Lower leg skin (tissue), 3 donors: ENCODE data around the gene PTPRN2.

Experiments used
- CTCF ChIP-seq, 3 donors: fragments of 450-650 bp; IDR thresholded peaks; one replicate each; pipeline ENCODE4 v1.5.1; 2016; ENCODE audit warnings: antibody characterized with exemption in 3 of 3, mild to moderate bottlenecking in 3 of 3, moderate library complexity in 2 of 3
- POLR2A ChIP-seq, 2 donors: fragments of 450-650 bp; IDR thresholded peaks; one replicate each; pipeline ENCODE4 v1.6.1; 2016 to 2017; ENCODE audit warnings: antibody characterized with exemption in 2 of 2, mild to moderate bottlenecking in 1 of 2, moderate library complexity in 1 of 2

- no peak for TF ChIP-seq CTCF (IDR thresholded peaks at IDR 0.05)
- no peak for TF ChIP-seq POLR2A (IDR thresholded peaks at IDR 0.05)
Measured at GRCh38 chr7:157627033-157627432, 960.6 kb downstream of the PTPRN2 start.
